ENCODE data around the gene MCOLN3.

Gene MCOLN3

DNA sequence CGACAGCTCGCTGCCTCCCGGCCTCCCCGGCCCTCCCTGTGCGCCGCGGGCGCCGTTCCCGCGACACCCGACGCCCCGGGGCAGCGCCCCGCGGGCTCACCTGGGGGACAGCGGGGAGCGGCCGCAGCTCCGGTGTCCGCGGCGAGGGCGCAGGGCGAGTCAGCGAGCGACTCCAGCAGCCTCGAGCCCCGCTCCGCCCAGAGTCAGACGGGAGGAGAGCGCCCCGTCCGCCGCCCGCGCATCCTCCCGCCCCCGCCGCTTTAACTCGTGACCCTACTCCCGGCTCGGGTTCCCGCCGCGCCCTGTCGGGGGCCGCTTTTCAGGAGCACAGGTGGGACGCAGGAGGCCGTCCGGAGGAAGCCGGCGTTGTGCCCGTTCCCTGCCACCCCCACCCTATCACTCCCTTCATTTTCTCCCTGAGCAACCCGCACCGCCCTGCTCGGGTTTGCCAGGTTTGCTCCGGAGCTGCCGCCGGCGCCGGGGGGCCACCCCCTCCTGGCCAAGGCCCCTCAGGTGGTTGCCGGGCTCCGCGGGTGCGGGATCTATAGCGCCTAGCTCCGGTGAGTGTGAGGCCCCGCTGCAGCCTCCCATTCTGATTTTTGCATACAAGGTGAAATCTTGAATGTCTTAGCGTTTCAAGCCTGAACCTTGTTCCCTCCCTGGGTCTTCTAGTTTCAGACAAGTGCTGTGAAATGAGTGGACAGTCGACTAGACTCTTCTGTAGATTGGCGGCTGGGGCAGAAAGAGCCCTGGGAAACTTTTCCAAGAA is at the start of gene MCOLN3 (continued):
- TF ChIP-seq ZFP3 (tag by site-specific recombination; IDR thresholded peaks at IDR 0.05; ENCODE audit: low read depth) = no peak
- peak; percentile 94; the same call in 1 of the 2 replicates for TF ChIP-seq ZNF391 (tag by site-specific recombination; IDR thresholded peaks at IDR 0.05; ENCODE audit: borderline replicate concordance, low read depth)
- TF ChIP-seq, protein P1, sequence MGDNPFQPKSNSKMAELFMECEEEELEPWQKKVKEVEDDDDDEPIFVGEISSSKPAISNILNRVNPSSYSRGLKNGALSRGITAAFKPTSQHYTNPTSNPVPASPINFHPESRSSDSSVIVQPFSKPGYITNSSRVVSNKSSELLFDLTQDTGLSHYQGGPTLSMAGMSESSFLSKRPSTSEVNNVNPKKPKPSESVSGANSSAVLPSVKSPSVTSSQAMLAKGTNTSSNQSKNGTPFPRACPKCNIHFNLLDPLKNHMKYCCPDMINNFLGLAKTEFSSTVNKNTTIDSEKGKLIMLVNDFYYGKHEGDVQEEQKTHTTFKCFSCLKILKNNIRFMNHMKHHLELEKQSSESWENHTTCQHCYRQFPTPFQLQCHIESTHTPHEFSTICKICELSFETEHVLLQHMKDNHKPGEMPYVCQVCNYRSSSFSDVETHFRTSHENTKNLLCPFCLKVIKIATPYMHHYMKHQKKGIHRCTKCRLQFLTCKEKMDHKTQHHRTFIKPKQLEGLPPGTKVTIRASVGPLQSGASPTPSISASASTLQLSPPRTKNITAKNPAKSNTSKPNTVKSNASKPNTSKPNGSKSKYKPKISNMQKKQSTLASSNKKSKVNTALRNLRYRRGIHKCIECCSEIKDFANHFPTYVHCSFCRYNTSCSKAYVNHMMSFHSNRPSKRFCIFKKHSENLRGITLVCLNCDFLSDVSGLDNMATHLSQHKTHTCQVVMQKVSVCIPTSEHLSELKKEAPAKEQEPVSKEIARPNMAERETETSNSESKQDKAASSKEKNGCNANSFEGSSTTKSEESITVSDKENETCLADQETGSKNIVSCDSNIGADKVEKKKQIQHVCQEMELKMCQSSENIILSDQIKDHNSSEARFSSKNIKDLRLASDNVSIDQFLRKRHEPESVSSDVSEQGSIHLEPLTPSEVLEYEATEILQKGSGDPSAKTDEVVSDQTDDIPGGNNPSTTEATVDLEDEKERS (tag by site-specific recombination; IDR thresholded peaks at IDR 0.05) = no peak
- TF ChIP-seq ZNF560 (tag by site-specific recombination; IDR thresholded peaks at IDR 0.05; ENCODE audit: borderline replicate concordance) = no peak
- TF ChIP-seq ZNF529 (tag by site-specific recombination; IDR thresholded peaks at IDR 0.05; ENCODE audit: insufficient replicate concordance) = no peak
- no peak for TF ChIP-seq MEIS1 (CRISPR knock-in tag; IDR thresholded peaks at IDR 0.05; ENCODE audit: borderline replicate concordance)
- TF ChIP-seq ZNF549 (tag by site-specific recombination; IDR thresholded peaks at IDR 0.05) = no peak
- peak; percentile 98 for TF ChIP-seq PATZ1 (tag by site-specific recombination; IDR thresholded peaks at IDR 0.05)
- no peak for TF ChIP-seq ZNF184 (tag by site-specific recombination; IDR thresholded peaks at IDR 0.05)
- TF ChIP-seq ZNF785 (tag by site-specific recombination; IDR thresholded peaks at IDR 0.05) = no peak
- TF ChIP-seq OVOL3 (tag by site-specific recombination; IDR thresholded peaks at IDR 0.05) = 0 out of 2 replicates have a peak, but pooled peaks have one; percentile 36
- TF ChIP-seq AEBP2 (tag by site-specific recombination; IDR thresholded peaks at IDR 0.05; ENCODE audit: borderline replicate concordance) = 0 out of 2 replicates have a peak, but pooled peaks have one; percentile 47
- peak; percentile 46; the same call in 1 of the 2 replicates for TF ChIP-seq ZBTB6 (tag by site-specific recombination; IDR thresholded peaks at IDR 0.05)
- TF ChIP-seq ZNF544 (tag by site-specific recombination; IDR thresholded peaks at IDR 0.05) = no peak
- TF ChIP-seq INSM2 (tag by site-specific recombination; IDR thresholded peaks at IDR 0.05) = peak; percentile 67; the same call in 1 of the 2 replicates
- TF ChIP-seq ZNF335 (tag by site-specific recombination; conservative IDR thresholded peaks at IDR 0.05) = peak; percentile 99
- no peak for TF ChIP-seq TCF7L2 (IDR thresholded peaks at IDR 0.05; ENCODE audit: borderline replicate concordance, low read depth, low read length)
- no peak for TF ChIP-seq ZNF266 (tag by site-specific recombination; IDR thresholded peaks at IDR 0.05; ENCODE audit: low read depth)
- TF ChIP-seq ZNF677 (tag by site-specific recombination; IDR thresholded peaks at IDR 0.05) = peak; percentile 22; the same call in 1 of the 2 replicates
- TF ChIP-seq ZNF76 (tag by site-specific recombination; IDR thresholded peaks at IDR 0.05; ENCODE audit: borderline replicate concordance, low read depth) = peak; percentile 69
- no peak for TF ChIP-seq ZNF155 (tag by site-specific recombination; IDR thresholded peaks at IDR 0.05)
- TF ChIP-seq ZBTB17 (tag by site-specific recombination; IDR thresholded peaks at IDR 0.05) = peak; percentile 68
- no peak for TF ChIP-seq HOXC10 (CRISPR knock-in tag; IDR thresholded peaks at IDR 0.05)
- TF ChIP-seq ZNF146 (tag by site-specific recombination; IDR thresholded peaks at IDR 0.05) = 0 out of 2 replicates have a peak, but pooled peaks have one; percentile 25
- TF ChIP-seq PRDM10 (tag by site-specific recombination; IDR thresholded peaks at IDR 0.05) = peak; percentile 50
- TF ChIP-seq ZNF548 (tag by site-specific recombination; IDR thresholded peaks at IDR 0.05) = no peak
